ENCODE data around the gene DCAF11.

- TF ChIP-seq CTCF (IDR thresholded peaks at IDR 0.05) = no peak
- TF ChIP-seq POLR2A (IDR thresholded peaks at IDR 0.05) = no peak
- TF ChIP-seq EP300 (IDR thresholded peaks at IDR 0.05) = no peak
- no peak for TF ChIP-seq POLR2AphosphoS5 (IDR thresholded peaks at IDR 0.05)
Observed at GRCh38 chr14:24086193-24086955, 28.2 kb upstream of the DCAF11 start.

Measured in upper lobe of left lung (tissue), 4 donors.